A673 (cell line): ENCODE data around the gene ARID5B. TPM values are rescaled to one million over a fixed set of nuclear protein-coding genes. Genes with fewer than 3 reads are reported as not detected.

Source experiments
- BruUV-seq: library from RNA; stranded (reverse); fragments of 400-500 nt; replicated peaks from 2 replicates; lab custom pipeline; 2021; lab: Mats Ljungman, UMichigan
- CTCF ChIA-PET: fragments of 300-600 bp; sonication (Branson Sonifier 250); formaldehyde crosslinking; loops from one replicate; lab custom pipeline; 2022; ENCODE audit warnings: antibody characterized with exemption; lab: Charles Lee
- POLR2A ChIA-PET: fragments of 300-600 bp; sonication (Branson Sonifier 250); formaldehyde crosslinking; loops from one replicate; lab custom pipeline; 2022; ENCODE audit warnings: antibody characterized with exemption; ENCODE audit not compliant: low non-redundant PET; lab: Charles Lee
- DNase-seq: peaks from one replicate; pipeline ENCODE4 v3.0.0-alpha.2; 2015; ENCODE audit warnings: low spot score
- H3K27ac ChIP-seq: fragments of 200-600 bp; sonication (generic); 2 replicates; pipeline ENCODE4 v1.5.1; 2016; ENCODE audit warnings: mixed run types, low read depth, mild to moderate bottlenecking, mixed read lengths, antibody characterized with exemption, low read length; ENCODE audit not compliant: poor library complexity, severe bottlenecking
- H3K27me3 ChIP-seq: fragments of 200-600 bp; sonication (generic); replicated peaks from 2 replicates; pipeline ENCODE4 v1.6.1; 2017; ENCODE audit warnings: mixed run types, low read depth, mild to moderate bottlenecking, mixed read lengths, antibody characterized with exemption, low read length; ENCODE audit not compliant: insufficient read depth, poor library complexity
- H3K36me3 ChIP-seq: fragments of 200-600 bp; sonication (generic); 2 replicates; pipeline ENCODE4 v1.6.1; 2016; ENCODE audit warnings: mixed run types, mild to moderate bottlenecking, mixed read lengths, antibody characterized with exemption, low read length; ENCODE audit not compliant: insufficient read depth, poor library complexity, severe bottlenecking
- H3K4me1 ChIP-seq: fragments of 200-600 bp; sonication (generic); 2 replicates; pipeline ENCODE4 v1.6.1; 2017; ENCODE audit warnings: mixed run types, mild to moderate bottlenecking, mixed read lengths, antibody characterized with exemption, low read length; ENCODE audit not compliant: insufficient read depth, poor library complexity, severe bottlenecking
- H3K4me3 ChIP-seq: fragments of 200-600 bp; sonication (generic); 2 replicates; pipeline ENCODE4 v1.5.1; 2016; ENCODE audit warnings: low read depth, mixed run types, mild to moderate bottlenecking, mixed read lengths, low read length; ENCODE audit not compliant: poor library complexity, severe bottlenecking
- H3K9me3 ChIP-seq: fragments of 200-600 bp; sonication (generic); 2 replicates; pipeline ENCODE4 v1.6.1; 2016; ENCODE audit warnings: mixed run types, low read depth, mild to moderate bottlenecking, mixed read lengths, antibody characterized with exemption, low read length; ENCODE audit not compliant: poor library complexity, severe bottlenecking
- CTCF ChIP-seq: fragments of 300-800, 200-600 bp; sonication (generic); conservative IDR thresholded peaks from 2 replicates; pipeline ENCODE4 v1.5.1; 2017; ENCODE audit warnings: low read depth, mild to moderate bottlenecking, antibody characterized with exemption, low read length, moderate library complexity, mixed read lengths
- EZH2 ChIP-seq: fragments of 200-600 bp; sonication (generic); IDR thresholded peaks from 2 replicates; pipeline ENCODE4 v1.6.1; 2017; ENCODE audit warnings: borderline replicate concordance, low read depth, mild to moderate bottlenecking, mixed read lengths, antibody characterized with exemption, low read length; ENCODE audit not compliant: poor library complexity, severe bottlenecking
- intact Hi-C: fragments of 100-400 bp; cut with micrococcal nuclease; formaldehyde crosslinking; loops from one replicate; pipeline ENCODE4 v1.10.0; 2022; ENCODE audit not compliant: unreplicated experiment
- total RNA-seq: library from RNA; stranded (reverse); gene quantifications from 2 replicates; pipeline ENCODE4 v1.2.3, GENCODE V29; 2021

Gene ARID5B
- total RNA-seq, 1 experiment from 2014 or later, result 29.0 TPM

DNA sequence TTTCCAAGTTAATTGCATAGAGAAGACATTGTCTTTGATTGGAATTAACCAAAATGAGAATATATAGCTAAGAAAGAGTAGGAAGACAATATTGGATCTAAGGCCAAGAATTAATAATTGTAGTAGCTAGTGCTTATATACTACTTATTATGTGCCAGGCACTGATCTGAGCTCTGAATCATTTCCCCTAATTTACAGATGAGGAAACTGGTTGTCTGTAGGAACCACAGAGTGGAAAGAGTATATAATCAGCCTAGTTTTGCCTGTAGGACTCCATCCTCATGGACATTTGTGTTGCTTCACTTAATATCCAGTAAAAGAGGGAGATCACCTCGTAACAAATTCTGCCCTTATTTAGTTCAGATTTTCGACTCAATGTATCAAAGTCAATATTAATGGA lies 127.9 kb downstream of the ARID5B start:
- no peaks in the 10 kb centered on the region for H3K36me3 ChIP-seq
- ChIA-PET CTCF (no interaction called here), POLR2A (no interaction called here)
- DNase-seq, result no peak
- peaks cover 13% of the 10 kb centered on the region for H3K4me1 ChIP-seq
- no peaks in the 10 kb centered on the region for H3K27me3 ChIP-seq
- no peak overlapping the region for H3K4me3 ChIP-seq
- intact Hi-C loops, result no loop called here
- TF ChIP-seq EZH2, result no peak
- TF ChIP-seq CTCF, result no peak
- no TSS peak for BruUV-seq
- no peaks in the 10 kb centered on the region for H3K9me3 ChIP-seq
- H3K27ac ChIP-seq, result no peak overlapping the region

DNA sequence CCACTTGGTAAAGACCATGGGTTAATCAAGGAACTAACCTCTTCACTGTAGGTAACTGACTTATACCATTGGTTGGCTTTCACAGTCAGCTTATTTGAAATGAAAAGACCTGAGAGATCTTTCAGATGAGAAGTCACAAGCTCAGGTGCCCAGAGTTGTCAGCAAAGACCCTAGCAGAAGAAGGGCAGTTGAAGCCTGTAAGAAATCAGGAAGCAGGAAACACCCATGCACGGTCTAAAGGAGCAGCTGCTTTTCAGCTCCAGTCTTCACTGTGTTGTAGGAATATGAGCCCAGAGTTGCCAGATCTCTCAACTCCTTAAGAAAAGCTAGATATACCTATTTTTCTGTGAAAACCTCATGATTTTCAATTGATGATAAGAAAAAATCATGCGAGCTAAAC lies 130.0 kb downstream of the ARID5B start:
- no peak for DNase-seq
- Histone ChIP-seq H3K4me3 (no peak overlapping the region), H3K27ac (no peak overlapping the region), H3K36me3 (no peaks in the 10 kb centered on the region), H3K27me3 (no peaks in the 10 kb centered on the region), H3K4me1 (peaks cover 26% of the 10 kb centered on the region), H3K9me3 (no peaks in the 10 kb centered on the region)
- POLR2A ChIA-PET, result no interaction called here
- no TSS peak for BruUV-seq
- intact Hi-C loops, result no loop called here
- TF ChIP-seq CTCF, result no peak
- CTCF ChIA-PET, result no interaction called here

DNA sequence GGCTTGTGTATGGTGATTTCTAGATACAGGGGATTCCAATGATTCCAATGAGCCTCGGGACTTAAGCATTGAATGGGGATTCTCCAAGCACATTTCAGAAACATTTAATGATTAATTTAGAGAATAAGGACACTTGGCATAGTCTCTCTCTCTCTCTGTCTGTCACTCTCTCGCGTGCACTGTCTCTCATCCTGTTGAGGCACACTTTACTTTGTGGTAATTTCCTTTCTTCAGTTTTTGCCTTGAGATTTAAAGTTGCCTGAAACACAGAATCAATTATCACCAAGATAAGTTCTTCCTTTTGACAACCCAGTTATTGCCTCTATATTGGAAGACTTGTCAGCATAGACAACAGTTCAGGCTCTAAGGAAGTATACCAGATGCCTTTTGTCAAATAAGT lies 131.6 kb downstream of the ARID5B start:
- Histone ChIP-seq H3K4me3 (no peak overlapping the region), H3K27me3 (no peaks in the 10 kb centered on the region), H3K27ac (no peak overlapping the region), H3K9me3 (no peaks in the 10 kb centered on the region), H3K4me1 (peaks cover 32% of the 10 kb centered on the region), H3K36me3 (no peaks in the 10 kb centered on the region)
- ChIA-PET POLR2A (no interaction called here), CTCF (no interaction called here)
- no TSS peak for BruUV-seq
- TF ChIP-seq CTCF (no peak), EZH2 (no peak)
- intact Hi-C loops, result no loop called here
- no peak for DNase-seq
